HG03575 (cell line): ENCODE data around the gene KLF17.
"Not testable (repeated sequence)": the region's sequence is repeated elsewhere in the genome, so short reads cannot be mapped to it uniquely, and the experiment has no call there.

ENCODE experiments used
- ATAC-seq: cut with Tn5 transposase; IDR thresholded peaks from one replicate; pipeline ENCODE4 v1.9.1; 2021; ENCODE audit not compliant: unreplicated experiment, insufficient number of reproducible peaks, low FRiP score; ENCODE audit errors: extremely low read depth

KLF17 gene

DNA sequence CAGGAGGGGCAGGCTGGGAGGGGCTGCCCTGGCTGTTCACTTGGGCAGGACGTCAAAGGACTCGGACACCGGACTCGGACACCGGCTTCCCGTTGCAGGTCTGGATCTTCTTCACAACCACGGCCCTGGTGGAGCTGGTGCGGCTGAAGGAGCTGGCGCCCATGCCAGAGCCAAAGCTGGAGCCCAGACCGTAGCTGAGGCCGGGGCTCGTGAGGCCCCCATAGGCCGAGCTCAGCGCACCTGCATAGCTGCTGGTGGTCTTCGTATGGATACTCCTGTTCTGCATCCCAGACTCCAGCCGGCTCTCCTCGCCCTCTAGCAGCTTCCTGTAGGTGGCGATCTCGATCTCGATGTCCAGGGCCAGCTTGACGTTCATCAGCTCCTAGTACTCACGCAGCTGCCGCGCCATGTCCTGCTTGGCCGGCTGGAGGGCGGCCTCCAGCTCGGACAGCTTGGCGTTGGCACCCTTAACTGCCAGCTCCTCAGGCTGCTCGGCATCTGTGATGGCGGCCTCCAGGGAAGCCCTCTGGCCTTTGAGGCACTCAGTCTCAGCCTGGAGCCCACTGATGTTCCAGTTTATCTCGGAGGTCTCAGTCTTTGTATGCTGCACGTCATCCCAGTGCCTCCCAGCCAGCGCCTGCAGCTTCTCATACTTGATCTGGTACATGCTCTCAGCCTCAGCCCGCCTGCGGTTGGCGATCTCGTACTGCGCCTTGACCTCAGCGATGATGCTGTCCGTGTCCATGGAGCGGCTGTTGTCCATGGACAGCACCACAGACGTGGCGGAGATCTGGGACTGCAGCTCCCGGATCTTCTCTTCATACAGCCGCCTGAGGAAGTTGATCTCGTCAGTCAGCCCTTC is 15.1 kb upstream of the KLF17 start:
- no peak for ATAC-seq

DNA sequence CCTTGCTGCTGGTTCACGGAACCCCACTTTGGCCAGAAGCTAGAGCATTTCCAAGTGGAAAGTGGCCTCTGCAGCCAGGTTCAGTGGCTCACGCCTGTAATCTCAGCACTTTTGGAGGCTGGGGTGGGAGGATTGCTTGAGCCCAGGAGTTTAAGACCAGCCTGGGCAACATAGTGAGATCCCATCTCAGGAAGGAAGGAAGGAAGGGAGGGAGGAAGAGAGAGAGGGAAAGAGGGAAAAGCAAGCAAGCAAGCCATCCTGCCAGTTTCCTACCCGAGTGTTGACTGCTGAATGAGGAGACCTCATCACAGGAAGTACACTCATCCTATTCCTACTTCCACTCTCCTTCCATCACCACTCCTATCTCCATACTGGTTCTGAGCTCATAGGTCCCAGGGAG is 12.8 kb upstream of the KLF17 start:
- no peak for ATAC-seq

DNA sequence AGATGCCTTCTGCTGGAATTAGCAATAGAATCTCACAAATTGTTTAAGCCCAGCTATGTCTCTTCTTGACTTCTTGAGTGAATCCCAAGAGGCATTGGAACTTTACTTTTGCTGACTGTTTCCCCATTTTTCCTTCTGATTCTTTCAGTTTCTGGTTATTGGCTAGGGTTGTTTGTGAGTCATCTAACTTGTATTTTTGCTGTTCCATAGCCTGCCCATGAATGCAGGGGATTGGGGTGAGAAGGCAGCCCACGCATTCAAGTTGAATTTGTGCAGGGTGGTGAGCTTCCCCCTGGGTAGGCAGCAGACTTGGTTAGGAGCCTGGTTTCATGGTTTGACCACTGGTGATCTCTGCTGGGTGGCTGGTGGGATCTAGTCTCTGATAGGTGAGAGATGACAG is 10.4 kb upstream of the KLF17 start:
- ATAC-seq, result no peak

DNA sequence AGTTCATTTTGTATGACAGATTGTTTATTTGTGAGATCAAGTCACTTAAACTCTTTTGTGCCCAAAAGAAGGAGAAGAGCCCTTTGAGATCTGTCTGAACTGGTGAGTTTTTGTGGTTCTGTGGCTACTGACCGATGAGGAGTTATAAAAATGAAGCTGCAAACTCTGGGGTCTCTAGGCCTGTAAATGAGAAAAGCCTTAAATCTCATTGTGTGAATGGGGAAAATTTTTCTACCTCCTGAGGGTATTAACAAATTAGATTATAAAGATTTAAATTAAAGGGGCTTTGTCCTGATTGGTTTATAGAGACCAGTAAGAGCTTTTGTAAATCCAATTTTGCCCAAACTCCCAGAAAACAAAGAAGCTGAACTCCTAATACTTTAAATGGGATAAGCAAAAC is 9.7 kb upstream of the KLF17 start:
- no peak for ATAC-seq

DNA sequence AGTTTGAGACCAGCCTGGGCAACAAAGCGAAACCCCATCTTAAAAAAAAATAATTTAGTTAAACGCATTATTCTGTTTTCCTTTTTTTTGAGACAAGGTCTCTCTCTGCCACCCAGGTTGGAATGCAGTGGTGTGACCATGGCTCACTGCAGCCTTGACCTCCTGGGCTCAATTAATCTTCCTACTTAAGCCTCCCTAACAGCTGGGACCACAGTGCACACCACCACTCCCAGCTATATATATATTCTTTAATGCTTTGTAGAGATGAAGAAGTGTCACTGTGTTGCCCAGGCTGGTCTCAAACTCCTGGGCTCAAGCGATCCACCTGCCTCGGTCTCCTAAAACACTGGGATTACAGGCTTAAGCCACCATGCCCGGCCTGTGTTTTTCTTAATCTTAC is 7.7 kb upstream of the KLF17 start:
- ATAC-seq, result no peak

DNA sequence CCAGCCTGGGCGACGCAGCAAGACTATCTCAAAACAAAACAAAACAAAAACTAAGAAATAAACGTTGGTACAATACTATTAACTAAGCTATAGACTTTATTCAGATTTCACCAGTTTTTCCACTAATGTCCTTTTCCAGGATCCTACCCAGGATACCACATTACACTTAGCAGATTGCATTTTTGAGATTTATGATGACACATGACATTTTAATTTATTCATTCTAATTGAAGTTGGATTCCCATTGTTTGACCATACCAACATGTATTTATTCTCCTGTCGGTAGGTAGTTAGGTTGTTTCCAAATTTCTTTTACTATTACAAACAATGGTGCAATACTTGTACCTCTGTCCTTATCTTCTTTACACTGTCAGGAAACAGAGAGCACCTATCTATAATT is 6.8 kb upstream of the KLF17 start:
- no peak for ATAC-seq

DNA sequence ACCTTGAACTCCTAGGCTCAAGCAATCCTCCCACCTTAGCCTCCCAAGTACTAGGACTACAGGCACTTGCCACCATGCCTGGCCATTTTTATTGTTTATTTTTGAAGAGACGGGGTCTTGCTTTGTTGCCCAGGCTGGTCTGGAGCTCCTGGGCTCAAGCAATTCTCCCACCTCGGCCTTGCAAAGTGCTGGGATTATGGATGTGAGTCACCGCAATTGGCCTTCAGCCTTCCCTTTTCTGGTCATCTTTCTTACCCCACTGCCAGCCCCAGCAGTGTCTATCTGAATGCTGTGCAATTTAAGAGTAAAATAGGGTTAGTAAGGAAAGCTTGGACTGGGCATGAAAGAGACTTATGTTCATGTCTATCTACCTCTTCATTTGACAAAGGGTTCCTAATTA is 6.1 kb upstream of the KLF17 start:
- no peak for ATAC-seq

DNA sequence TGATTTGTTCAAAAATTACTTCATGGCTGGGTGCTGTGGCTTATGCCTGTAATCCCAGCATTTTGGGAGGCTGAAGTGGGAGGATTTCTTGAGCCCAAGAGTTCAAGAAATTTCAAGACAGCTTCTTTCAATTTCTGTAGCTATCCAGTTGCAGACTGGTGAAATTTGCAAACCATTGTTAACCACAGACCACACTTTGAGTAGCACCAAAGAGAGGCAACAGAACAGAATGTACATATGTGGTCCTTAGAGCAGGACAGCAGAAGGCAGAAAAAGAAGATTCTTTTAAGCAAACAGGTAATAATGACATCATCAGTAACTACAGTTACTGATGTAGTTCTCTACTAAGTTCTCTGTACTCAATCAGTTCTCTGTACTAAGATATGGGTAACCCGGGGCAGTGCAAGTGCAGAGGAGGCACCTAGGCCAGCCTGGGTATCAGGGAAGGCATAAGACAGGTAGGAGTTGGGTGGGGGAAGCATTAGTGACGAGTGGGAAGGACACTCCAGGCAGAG is 5.5 kb upstream of the KLF17 start:
- no peak for ATAC-seq

DNA sequence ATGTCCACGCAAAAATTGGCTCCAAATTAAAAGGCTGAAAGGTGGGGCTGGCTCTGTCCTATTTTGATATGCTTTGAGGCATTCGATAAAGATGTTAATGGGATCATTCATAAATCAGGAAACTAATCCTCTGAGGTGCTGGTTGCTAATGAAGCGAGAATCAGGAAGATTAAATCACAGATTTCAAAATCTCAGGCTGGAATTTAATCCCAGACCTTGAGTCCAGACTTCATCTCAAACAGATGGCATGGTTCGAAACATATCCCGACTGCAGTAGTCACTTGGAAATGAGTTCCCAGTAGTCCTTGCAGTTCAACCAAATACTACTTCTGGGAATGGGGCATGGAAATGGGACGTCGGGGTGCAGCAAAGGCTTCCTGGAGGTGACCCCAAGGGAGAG is 4.5 kb upstream of the KLF17 start:
- ATAC-seq, result no peak

DNA sequence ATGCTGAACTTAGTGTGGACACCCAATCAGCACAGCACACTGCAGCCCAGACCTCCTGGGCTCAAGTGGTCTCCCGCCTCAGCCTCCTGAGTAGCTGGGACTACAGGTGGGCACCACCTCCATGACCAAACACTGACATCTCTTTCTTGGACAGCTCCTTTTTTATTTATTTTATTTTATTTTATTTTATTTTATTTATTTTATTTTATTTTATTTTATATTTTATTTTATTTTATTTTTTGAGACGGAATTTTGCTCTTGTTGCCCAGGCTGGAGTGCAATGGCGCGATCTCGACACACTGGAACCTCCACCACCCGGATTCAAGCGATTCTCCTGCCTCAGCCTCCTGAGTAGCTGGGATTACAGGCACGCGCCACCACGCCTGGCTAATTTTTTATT is 1.3 kb upstream of the KLF17 start:
- ATAC-seq, result not testable (repeated sequence)

DNA sequence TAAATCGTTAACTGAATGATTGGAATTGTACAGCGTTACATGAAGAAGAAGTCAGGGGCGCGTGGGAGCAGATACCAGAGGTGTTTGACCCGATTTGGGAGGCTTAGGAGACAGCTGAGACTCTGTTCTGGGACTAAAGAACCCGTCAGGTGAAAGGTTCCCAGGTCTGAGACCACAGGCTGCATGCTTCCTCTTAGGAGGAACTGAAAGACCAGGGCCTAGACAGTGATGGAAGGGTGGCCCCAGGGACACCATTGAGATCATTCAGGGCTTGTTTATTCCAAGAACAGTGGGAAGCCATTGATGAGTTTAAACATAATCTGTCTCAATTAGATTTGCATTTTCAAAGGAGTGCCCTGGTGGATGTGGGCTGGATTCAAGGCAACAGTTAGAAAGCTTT is 904 bp downstream of the KLF17 start:
- ATAC-seq, result no peak

DNA sequence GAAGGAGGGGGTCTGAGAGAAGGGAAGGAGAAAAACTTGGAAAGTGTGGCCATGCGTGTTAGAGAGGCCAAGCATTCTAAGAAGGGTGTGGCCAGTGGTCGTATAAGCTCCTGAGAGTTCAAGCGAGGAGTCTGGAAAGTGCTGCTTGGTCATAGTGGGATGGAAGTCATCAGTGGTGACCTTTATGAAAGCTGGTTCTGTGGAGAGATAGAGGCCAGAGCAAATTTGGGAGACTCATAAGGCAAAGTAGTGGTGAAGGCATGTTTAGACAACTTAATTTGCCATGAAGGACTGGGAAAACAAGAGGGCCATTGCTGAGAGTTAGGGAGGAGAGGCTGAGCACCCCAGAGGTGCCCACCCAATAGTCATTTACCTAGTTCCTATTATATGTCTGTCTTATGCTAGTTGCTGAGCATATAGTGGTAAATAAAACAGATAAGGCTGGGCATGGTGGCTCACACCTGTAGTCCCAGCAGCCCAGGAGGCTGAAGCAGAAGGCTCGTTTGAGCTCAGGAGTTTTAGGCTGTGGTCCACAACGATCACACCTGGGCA is 1.9 kb downstream of the KLF17 start:
- ATAC-seq, result no peak

DNA sequence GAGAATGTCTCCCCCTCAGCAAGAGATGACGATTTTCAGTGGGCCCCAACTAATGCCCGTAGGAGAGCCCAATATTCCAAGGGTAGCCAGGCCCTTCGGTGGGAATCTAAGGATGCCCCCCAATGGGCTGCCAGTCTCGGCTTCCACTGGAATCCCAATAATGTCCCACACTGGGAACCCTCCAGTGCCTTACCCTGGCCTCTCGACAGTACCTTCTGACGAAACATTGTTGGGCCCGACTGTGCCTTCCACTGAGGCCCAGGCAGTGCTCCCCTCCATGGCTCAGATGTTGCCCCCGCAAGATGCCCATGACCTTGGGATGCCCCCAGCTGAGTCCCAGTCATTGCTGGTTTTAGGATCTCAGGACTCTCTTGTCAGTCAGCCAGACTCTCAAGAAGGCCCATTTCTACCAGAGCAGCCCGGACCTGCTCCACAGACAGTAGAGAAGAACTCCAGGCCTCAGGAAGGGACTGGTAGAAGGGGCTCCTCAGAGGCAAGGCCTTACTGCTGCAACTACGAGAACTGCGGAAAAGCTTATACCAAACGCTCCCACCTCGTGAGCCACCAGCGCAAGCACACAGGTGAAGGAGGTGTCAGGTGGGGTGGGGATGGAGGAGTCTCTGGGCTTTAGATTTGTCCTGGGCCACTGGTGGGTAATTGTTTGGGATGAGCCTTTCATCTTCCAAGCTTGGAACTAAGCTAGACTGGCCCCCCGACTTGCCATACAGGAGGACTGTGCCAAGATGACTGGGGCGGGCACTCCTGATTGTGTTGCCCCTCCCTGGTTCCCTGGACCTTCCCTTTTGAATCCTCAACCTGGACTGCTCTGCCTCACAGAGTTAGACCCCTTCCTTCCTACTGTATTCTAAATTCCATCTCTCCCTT is 11.2 kb downstream of the KLF17 start:
- no peak for ATAC-seq

DNA sequence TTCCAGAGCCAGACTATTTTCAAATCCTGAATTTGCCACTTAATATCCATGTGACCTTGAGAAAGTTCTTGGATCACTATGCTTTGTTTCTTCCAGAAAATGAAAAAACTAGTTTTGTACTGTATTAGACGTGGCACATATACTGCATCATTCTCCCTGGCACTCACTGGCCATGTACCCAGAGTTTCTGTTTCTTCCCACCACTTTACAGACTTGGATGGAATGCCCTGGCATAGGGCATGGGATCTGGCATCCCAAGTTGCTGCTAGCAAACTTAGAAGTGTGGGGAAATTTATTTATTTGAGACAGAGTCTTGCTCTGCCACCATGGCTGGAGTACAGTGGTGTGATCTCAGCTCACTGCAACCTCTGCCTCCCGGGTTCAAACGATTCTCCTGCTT is 12.8 kb downstream of the KLF17 start:
- ATAC-seq, result no peak

DNA sequence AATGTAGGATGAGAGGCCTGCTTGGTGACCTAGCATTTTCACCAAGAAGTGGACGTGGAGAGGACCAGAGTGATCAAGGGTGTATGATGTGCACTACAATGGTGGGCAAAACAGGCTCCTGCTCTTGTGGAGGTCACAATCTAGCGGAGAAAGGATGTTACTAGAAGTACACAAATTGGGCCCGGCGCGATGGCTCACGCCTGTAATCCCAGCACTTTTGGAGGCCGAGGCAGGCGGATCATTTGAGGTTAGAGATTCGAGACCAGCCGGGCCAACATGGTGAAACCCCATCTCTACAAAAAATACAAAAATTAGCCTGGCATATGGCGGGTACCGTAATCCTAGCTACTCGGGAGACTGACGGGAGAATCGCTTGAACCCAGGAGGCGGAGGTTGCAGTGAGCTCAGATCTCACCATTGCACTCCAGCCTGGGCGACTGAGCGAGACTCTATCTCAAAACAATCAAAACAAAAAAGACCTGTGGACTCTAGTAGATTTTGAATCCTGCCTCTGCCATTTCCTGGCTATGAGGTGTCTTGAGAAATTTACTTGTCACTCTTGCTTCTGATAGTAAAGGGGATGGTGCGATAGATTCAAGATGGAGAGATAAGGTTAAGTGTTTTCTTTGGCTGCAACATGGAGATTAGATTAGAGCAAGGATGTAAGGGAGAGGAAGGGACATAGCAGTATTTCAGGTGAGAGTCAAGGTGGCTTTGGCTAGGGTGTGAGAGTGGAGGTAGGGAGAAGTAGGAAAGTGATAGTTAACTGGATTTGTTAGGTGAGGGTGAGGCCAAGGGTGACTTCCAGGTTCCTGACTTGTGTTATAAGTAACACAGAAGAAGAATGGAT is 15.7 kb downstream of the KLF17 start:
- no peak for ATAC-seq

DNA sequence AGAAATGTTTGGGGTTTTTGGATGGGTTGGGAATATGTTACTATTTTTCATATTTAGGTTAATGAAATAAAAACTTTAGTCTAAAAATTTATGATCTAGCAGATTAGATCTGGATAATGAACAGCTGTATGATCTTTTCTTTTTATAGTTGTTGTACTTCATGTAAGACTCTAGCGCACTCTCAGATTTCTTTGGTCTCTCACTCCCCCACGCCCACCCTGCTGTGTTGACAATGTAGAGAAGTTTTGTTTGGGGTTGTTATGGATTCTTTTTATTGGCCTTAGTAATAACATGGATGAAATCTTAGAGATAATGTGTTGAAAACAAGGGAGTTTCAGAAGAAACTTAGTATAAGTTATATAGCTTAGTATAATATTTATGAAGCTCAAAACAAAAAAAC is 17.3 kb downstream of the KLF17 start:
- ATAC-seq, result no peak

DNA sequence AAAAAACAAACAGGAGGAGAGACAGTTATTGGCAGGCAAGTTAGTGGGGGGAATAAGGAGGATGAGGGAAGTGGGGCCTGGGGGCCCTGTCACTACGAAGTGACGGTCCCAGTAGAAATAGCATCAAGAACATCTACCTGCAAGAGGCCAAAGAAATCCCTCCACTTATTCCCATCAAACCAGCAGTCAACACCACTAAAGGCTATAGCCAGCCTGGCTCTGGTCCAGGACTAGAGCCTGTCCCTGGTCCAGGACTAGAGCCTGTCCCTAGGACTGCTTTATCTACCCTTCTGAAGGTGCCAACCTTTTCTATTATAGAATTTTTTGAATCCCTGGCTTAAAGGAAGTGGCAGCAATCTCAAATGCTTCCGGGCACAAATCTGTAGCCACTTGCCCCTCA is 19.6 kb downstream of the KLF17 start:
- ATAC-seq, result no peak

DNA sequence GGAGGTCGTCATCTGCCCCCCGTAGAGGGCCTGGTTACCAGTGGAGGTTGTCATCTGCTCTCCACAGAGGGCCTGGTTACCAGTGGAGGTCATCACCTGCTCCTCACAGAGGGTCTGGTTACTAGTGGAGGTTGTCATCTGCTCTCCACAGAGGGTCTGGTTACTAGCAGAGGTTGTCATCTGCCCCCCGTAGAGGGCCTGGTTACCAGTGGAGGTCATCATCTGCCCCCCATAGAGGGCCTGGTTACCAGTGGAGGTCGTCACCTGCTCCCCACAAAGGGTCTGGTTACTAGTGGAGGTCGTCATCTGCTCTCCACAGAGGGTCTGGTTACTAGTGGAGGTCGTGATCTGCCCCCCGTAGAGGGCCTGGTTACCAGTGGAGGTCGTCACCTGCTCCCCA is 20.9 kb downstream of the KLF17 start:
- not testable (repeated sequence) for ATAC-seq

DNA sequence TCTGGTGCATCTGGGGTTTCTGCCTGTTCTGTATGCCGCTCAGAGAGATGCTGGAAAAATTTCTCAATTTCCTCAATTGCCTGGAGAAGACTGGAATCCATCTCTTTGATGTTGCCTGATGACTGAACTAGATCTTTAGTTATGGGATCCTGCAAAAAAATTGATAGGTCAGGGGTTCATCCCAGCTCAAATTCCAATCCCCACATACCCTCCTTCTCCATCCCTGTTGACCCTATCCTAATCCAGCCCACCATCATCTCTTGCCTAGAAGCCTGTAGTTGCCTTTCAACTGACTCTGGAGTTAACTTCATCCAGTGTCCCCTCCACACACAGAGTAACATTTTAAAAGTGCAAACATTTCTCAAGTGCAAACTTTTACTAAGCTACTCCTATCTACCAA is 22.9 kb downstream of the KLF17 start, which contains the start of gene KLF18:
Gene KLF18, minus strand, starts transcription at position 101 of the 400 bp plus-strand sequence. Its CDS starts 0 bp downstream, at position 101.
- no peak for ATAC-seq
